ENCODE measurements around the gene MXD1. TPM values are rescaled to one million over a fixed set of nuclear protein-coding genes. Genes with fewer than 3 reads are reported as not detected.
A peak's percentile ranks its signal among the peaks of the same experiment; 100 is the strongest.

MXD1 gene
- total and polyA plus RNA-seq, 4 donors = 5.3 to 33.4 (median 16.2) TPM

- intact Hi-C loops (cut with DNase I) = no loop called here
- no peaks in the 10 kb centered on the region for H3K36me3 ChIP-seq (ENCODE audit: control insufficient read depth in 1 of 2, insufficient read depth in 2 of 2, low read length in 1 of 2)
- H3K9me3 ChIP-seq (ENCODE audit: control insufficient read depth, low read length) = no peaks in the 10 kb centered on the region
- no peak overlapping the region for H3K27ac ChIP-seq (ENCODE audit: low read depth in 1 of 2, low read length in 2 of 2)
- WGBS, 2 donors = 84 to 91% methylated on average over 4 of the region's 4 CpGs
- ATAC-seq (ENCODE audit: low FRiP score) = no peak
- H3K4me1 ChIP-seq (ENCODE audit: control insufficient read depth in 1 of 2, insufficient read depth in 2 of 2, low read length in 2 of 2) = no peaks in the 10 kb centered on the region
- DNase-seq = peak in 1 of 2 donors; percentile 32
- H3K4me3 ChIP-seq (ENCODE audit: low read length in 2 of 2) = no peak overlapping the region
- no peaks in the 10 kb centered on the region for H3K27me3 ChIP-seq (ENCODE audit: control insufficient read depth in 1 of 2, insufficient read depth in 2 of 2, low read length in 1 of 2)
These were observed 71.8 kb downstream of the MXD1 start for GRCh38 chr2:69986691-69987090.

DNA sequence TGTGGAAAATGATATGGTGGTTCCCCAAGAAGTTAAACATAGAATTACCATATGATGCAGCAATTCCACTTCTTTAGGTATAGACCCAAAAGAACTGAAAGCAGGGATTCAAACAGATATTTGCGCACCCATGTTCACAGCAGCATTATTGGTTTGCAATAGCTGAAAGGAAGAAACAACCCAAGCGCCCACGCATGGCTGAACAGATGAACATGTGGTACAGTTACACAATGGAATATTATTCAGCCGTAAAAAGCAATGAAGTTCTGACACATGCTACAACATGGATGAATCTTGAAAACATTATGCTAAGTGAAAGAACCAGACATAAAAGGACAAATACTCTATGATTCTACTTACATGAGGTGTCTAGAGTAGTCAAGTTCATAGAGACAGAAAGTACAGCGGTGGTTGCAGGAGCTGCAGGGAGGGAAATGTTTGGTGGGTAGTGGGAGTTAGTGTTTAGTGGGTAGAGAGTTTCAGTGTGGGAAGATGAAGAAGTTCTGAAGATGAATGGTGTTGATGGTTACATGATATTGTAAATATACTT, 73.3 kb downstream of the MXD1 start:
- 98 to 99% methylated on average over 5 of the region's 5 CpGs for WGBS, 2 donors
- Histone ChIP-seq H3K27me3 (ENCODE audit: control insufficient read depth in 1 of 2, insufficient read depth in 2 of 2, low read length in 1 of 2) (no peaks in the 10 kb centered on the region), H3K9me3 (ENCODE audit: control insufficient read depth, low read length) (no peaks in the 10 kb centered on the region), H3K36me3 (ENCODE audit: control insufficient read depth in 1 of 2, insufficient read depth in 2 of 2, low read length in 1 of 2) (no peaks in the 10 kb centered on the region), H3K4me3 (ENCODE audit: low read length in 2 of 2) (no peak overlapping the region), H3K27ac (ENCODE audit: low read depth in 1 of 2, low read length in 2 of 2) (no peak overlapping the region), H3K4me1 (ENCODE audit: control insufficient read depth in 1 of 2, insufficient read depth in 2 of 2, low read length in 2 of 2) (no peaks in the 10 kb centered on the region)
- no peak for ATAC-seq (ENCODE audit: low FRiP score)
- DNase-seq = peak in 1 of 2 donors; percentile 8
- intact Hi-C loops (cut with DNase I) = no loop called here

DNA sequence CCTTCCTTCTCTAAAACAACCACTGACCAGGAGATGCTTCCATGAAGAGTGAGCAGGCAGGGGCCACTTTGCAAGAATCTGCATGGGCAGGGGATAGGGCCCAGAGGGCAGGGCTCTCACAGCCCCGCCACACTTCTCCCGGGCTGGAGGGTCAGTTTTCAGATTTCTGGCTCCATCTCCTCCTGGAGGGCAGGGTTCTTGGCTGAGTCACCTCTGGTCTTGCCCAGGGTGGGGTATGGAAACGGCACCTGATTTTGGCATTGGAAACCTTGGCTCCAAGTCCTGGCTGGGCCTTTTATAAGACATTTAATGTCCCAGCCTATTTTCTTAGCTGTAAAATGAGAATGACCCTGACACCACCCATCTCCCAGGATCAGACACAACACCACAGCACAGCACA, 74.1 kb downstream of the MXD1 start:
- intact Hi-C loops (cut with DNase I) = no loop called here
- Histone ChIP-seq H3K36me3 (ENCODE audit: control insufficient read depth in 1 of 2, insufficient read depth in 2 of 2, low read length in 1 of 2) (peaks cover 3 to 4% of the 10 kb centered on the region in 2 donors), H3K27me3 (ENCODE audit: control insufficient read depth in 1 of 2, insufficient read depth in 2 of 2, low read length in 1 of 2) (no peaks in the 10 kb centered on the region), H3K9me3 (ENCODE audit: control insufficient read depth, low read length) (no peaks in the 10 kb centered on the region), H3K4me3 (ENCODE audit: low read length in 2 of 2) (no peak overlapping the region), H3K27ac (ENCODE audit: low read depth in 1 of 2, low read length in 2 of 2) (no peak overlapping the region), H3K4me1 (ENCODE audit: control insufficient read depth in 1 of 2, insufficient read depth in 2 of 2, low read length in 2 of 2) (no peaks in the 10 kb centered on the region)
- ATAC-seq (ENCODE audit: low FRiP score) (no peak), DNase-seq (peak in 1 of 2 donors; percentile 28)
- WGBS, 2 donors = 25 to 32% methylated on average over 3 of the region's 3 CpGs

DNA sequence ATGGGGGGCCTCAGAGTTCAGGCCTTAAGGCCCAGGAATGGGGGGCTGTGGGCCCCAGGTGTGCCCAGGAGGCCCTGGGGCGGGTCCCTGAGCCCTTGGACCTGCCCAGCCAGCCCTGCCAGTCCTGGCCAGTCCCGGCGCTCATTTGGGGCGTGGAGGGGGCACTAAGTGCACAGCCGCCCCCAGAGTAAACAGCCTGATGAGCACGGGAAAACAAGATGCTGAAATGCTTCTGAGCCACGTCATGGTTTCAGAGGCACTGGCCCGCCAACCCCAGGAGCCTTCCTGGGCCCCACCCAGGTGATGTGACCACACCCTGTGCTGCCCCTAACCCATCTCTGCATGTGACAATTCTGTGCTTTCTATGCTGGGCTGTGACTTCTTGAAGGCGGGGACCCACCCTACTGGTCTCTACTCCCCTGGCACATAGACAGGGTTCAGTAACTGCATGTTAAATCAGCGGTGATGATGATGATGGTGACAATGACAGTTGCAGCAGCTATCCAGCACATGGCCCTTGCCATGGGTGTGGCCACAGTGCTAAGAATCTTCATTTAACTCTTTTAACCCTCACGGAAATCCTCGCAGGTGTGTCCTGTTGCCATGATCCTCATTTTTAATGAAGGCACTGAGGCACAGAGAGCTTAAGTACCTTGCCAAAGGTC, 74.7 kb downstream of the MXD1 start:
- no peaks in the 10 kb centered on the region for H3K27me3 ChIP-seq (ENCODE audit: control insufficient read depth in 1 of 2, insufficient read depth in 2 of 2, low read length in 1 of 2)
- DNase-seq (peak in 1 of 2 donors; percentile 61), ATAC-seq (ENCODE audit: low FRiP score) (no peak)
- no peaks in the 10 kb centered on the region for H3K9me3 ChIP-seq (ENCODE audit: control insufficient read depth, low read length)
- no peaks in the 10 kb centered on the region for H3K4me1 ChIP-seq (ENCODE audit: control insufficient read depth in 1 of 2, insufficient read depth in 2 of 2, low read length in 2 of 2)
- H3K4me3 ChIP-seq (ENCODE audit: low read length in 2 of 2) = no peak overlapping the region
- H3K36me3 ChIP-seq (ENCODE audit: control insufficient read depth in 1 of 2, insufficient read depth in 2 of 2, low read length in 1 of 2) = peaks cover 4 to 6% of the 10 kb centered on the region in 2 donors
- intact Hi-C loops (cut with DNase I) = no loop called here
- H3K27ac ChIP-seq (ENCODE audit: low read depth in 1 of 2, low read length in 2 of 2) = no peak overlapping the region
- WGBS, 2 donors = 91 to 93% methylated on average over 12 of the region's 12 CpGs

Other genes starting within 250 kb of the MXD1 start
- gene ANXA4, start 173.0 kb upstream of the MXD1 start, total RNA-seq = 100 to 1,000 TPM in 1 of 2 donors, 10 to 100 TPM in 1; 94.6 to 120 TPM
- gene ANXA4, start 173.0 kb upstream of the MXD1 start, polyA plus RNA-seq = 10 to 100 TPM; 73.0 to 89.8 TPM
- gene GMCL1, start 85.4 kb upstream of the MXD1 start, total RNA-seq = 10 to 100 TPM; 16.1 to 16.9 TPM
- 10 to 100 TPM; 10.8 to 13.3 TPM for gene GMCL1, start 85.4 kb upstream of the MXD1 start, polyA plus RNA-seq
- gene SNRNP27, start 21.2 kb upstream of the MXD1 start, total RNA-seq = 10 to 100 TPM; 45.1 to 58.3 TPM
- 10 to 100 TPM; 42.1 to 61.1 TPM for gene SNRNP27, start 21.2 kb upstream of the MXD1 start, polyA plus RNA-seq
- 1 to 10 TPM; 1.9 to 3.4 TPM for gene ASPRV1, start 46.5 kb downstream of the MXD1 start, total RNA-seq
- gene ASPRV1, start 46.5 kb downstream of the MXD1 start, polyA plus RNA-seq = 1 to 10 TPM; 1.1 to 2.0 TPM
- gene PCBP1, start 172.4 kb downstream of the MXD1 start, total RNA-seq = 100 to 1,000 TPM; 263 to 288 TPM
- 100 to 1,000 TPM; 249 to 259 TPM for gene PCBP1, start 172.4 kb downstream of the MXD1 start, polyA plus RNA-seq

Measured in aorta (tissue), 5 donors.